NCI-H446 (cell line): ENCODE results near the gene UFD1.
A peak's percentile ranks its signal among the peaks of the same experiment; 100 is the strongest.
"Not testable (repeated sequence)": the region's sequence is repeated elsewhere in the genome, so short reads cannot be mapped to it uniquely, and the experiment has no call there.

Experiments used
- DNase-seq, 2 experiments: peaks; one replicate each; lab custom pipeline; 2025; lab: John Stamatoyannopoulos, UW

UFD1 gene

GRCh38 chr22:19448739-19449421 is 30.1 kb downstream of the UFD1 start:
- no peak for DNase-seq

- peak; percentile 62 to 83 for DNase-seq
Observed at GRCh38 chr22:19448076-19448607, 30.9 kb downstream of the UFD1 start.

DNA sequence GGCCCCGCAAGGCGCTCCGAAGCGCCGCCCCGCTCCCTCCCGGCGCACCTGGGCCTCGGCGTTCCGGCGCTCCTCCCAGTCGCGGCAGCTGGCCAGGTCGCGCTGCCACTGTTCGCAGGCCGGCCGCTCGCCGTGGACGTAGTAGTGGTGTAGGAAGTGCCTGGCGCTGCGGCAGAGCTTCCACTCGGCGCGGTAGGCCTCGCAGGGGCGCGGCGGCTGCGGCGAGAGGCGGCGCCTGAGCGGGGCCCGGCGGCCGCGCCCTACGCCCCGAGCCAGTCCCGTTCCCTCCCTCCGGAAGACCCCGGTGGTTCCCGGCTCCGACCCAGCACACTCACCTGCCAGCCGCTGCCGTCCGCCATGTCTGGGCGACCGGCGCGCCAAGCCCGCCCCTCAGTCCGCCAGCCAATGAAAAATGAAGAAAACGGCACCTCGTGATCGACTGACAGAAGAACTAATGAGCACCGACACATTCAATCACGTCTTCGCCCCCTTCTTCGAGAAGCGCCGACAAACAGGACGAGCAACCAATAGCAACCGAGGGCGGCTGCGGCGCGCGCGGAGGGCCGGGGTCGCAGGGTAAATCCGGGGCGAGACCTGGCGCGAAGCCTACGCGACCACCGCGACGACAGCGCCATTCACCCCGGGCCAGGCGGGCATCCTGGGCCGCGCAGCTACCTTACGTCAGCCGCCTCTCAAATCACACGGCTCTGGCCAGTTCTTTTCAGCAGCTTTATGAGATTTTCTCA is 31.5 kb downstream of the UFD1 start, which contains the start of gene C22orf39:
C22orf39 (minus strand) TSS at position 382 of the 746 bp plus-strand sequence; CDS start at position 359, 23 bp downstream.
- peak; percentile 87 to 96 for DNase-seq

DNA sequence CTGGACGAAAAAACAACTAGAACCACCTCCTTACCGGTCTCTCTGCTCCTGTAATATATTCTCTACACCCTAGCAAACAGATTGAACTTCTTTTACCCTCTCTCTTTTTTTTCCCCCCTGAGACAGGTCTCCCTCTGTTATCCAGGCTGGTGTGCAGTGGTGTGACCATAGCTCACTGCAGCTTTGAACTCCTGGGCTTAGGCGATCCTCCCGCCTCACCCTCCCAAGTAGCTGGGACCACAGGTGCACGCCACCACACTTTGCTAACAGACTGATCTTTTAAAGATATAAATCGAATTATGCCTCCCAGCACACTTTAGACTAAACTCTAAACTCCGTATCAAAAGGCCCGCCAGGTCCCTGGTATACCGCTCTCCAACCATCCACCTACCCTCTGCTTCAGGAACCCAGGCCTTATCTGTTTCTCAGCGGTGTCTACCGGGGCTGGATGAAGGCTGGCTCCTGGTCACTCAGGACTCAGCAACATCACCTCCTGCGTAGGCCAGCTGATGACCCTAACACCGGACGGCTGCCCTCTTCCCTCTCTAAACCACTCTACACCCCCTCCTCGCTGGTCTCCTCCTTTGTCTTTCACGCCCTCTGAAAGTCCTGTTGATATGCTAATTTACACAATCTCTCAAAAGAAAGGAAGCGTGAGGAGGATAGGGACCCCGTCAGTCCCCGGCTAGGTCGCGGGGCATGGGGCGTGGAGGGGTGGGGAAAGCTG is 32.2 kb downstream of the UFD1 start:
- no peak for DNase-seq

DNA sequence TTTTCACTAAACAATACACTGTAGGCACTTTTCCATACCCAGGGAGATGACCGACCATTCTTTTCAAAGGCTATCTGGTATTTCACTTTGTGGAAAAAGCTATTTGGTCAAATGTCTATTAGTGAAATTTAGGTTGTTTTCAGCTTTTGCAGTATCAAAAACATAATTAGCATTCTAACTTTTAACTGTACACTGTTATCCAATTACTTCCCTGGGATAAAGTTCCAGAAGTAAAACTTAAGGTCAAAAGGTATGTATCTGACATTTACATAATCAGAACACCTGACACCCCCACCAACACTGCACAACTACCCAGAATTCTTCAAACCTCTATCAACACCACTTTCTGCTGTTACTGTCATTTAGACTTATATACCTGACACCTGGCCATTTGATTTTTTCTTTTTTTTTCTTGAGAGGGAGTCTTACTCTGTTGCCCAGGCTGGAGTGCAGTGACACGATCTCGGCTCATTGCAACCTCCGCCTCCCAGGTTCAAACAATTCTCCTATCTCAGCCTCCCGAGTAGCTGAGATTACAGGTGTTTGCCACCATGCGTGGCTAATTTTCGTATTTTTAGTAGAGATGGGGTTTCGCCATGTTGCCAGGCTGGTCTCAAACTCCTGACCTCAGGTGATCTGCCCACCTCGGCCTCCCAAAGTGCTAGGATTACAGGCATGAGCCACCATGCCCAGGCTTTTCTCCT is 33.6 kb downstream of the UFD1 start:
- DNase-seq, result not testable (repeated sequence)

DNA sequence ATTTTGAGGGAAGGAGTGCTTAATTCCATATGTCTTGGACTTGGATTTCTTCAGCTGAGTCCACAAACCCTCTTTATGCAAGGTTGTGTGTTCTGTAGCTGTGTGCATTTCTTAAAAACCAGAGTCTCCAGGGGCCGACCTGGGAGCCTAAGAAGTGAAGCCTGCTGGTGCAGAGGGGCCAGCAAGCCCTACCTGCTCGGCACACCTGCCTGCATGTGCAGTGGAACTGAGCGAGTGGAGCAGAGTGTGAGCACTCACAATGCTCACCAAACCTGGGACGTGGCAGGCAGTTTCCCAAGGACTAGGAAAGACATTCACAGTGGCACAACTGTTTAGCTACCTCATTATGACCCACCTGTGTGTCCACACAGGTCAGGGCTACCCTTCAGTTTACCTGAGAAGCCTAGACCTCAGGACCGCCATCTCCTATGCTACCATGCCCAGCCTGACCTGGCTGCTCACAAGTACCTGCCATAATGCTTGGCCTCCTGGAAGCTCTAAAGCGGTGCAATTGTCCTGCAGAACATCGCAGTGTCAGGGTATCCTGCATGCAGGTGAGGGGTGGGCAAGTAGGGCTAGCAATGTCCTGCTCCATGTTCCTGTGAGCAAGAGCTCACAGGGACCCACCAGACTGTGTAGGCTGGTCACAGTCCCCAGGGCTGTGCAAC is 35.3 kb downstream of the UFD1 start:
- no peak for DNase-seq

GRCh38 chr22:19442166-19442565 is 36.8 kb downstream of the UFD1 start:
- DNase-seq, result no peak

DNA sequence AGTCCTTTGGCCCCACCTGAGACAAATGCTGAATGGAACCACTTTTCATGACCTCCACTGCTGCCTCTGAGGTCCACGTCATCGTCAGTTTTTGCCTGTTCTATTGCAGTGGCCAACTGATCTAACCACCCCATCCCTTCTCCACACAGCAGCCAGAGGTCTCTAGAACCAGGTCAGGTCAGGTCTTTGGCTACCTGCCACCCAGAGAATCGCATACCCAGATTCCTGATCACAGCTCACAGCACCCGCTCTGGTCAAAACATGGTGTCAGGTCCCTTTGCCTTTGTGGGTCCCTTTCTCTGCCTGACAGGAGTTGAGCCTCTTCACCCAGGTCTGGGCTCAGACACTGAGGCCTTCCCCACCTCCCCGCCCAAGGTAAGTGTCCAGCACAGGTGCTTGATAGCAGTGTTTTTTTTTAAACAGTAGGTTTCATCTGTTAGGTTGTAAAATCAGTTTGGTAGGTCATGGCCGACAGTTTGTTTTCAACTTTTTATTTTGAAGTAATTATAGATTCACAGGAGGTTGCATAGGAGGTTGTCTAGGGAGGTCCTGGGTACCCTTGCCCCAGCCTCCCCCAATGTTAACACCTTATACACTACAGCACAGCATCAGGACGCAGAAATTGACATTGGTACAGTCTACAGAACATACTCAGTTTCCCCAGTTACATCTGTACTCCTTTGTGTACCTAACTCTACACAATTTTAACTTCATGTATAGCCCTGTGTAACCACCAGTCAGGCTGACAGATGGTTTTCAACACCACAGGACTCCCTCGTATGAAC is 38.4 kb downstream of the UFD1 start:
- DNase-seq, result no peak

- DNase-seq, result peak in 1 of 2 experiments; percentile 49
Observed at GRCh38 chr22:19438298-19438697, 40.7 kb downstream of the UFD1 start.

DNA sequence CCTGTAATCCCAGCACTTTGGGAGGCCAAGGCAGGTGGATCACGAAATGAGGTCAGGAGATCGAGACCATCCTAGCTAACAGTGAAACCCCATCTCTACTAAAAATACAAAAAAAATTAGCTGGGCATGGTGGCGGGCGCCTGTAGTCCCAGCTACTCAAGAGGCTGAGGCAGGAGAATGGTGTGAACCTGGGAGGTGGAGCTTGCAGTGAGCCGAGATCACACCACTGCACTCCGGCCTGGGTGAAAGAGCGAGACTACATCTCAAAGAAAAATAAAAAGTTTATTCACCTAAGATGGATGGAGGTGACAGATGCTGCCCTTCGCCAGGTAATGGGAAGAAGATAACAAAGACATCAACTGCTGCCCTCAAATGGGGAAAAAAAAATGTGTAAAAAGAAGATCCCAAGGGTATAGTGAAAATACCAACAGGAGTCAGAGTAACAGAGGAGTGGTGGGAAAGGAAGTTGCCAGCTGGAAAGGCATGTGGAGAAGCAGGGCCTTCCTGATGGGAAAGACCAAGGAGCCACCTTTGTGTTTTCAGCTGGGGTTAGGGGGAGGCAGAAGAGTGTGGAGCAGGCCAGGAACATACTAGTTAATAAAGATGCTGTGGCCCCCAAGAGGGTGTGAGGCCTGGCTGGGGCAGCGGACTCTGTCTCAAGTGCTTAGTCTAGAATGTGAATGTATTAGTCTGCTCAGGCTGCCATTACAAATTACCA is 42.4 kb downstream of the UFD1 start:
- DNase-seq, result not testable (repeated sequence)

DNA sequence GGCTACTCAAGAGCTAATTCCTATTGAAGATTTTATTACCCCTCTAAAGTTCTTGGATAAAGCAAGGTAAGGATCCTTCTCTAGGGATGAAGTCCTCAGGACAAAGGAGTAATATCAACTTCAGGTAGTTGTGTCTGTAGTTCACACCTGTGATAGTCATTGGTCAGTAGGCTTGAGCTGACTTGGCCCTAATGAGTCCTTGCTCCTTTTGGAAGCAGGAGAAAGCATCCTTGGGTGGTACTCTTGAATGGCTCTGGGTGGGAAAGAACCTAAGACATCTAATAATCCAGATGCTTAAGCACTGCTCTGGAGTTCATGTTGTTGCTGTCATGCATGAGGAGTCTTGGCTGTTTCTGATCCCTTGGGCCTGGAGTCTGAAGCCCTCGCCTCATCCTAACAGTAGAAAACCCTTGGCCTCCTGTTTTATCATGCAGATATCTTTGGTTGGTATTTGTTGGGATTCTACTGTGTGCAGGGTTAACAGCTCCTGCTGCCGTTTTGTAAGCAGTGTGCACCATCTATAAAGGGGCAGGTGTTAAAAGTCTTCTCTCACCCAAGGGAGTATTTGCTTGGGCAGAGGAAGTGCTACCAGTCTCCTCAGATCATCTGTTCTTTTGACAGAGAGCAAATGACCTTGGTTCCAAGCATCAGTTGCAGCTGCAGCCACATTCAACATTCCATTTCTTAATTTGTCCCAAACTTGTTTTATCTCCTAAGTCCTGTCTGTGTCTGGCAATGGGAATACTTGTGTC is 44.0 kb downstream of the UFD1 start:
- DNase-seq, result no peak

DNA sequence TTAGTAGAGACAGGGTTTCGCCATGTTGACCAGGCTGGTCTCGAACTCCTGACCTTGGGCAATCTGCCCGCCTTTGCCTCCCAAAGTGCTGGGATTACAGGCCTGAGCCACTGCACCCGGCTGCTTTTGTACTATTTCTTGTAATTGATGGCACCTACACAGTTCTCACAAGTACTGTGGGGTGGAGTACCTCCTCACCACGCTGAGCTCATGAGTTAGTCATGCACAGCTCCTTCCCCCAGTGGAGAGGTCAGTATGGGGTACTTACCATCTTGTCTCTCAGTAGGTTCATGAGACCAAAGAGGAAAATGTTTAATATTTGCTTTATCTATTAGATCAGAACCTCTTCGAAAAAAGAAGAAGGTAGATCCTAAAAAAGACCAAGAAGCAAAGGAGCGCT is 44.6 kb downstream of the UFD1 start:
- no peak for DNase-seq

DNA sequence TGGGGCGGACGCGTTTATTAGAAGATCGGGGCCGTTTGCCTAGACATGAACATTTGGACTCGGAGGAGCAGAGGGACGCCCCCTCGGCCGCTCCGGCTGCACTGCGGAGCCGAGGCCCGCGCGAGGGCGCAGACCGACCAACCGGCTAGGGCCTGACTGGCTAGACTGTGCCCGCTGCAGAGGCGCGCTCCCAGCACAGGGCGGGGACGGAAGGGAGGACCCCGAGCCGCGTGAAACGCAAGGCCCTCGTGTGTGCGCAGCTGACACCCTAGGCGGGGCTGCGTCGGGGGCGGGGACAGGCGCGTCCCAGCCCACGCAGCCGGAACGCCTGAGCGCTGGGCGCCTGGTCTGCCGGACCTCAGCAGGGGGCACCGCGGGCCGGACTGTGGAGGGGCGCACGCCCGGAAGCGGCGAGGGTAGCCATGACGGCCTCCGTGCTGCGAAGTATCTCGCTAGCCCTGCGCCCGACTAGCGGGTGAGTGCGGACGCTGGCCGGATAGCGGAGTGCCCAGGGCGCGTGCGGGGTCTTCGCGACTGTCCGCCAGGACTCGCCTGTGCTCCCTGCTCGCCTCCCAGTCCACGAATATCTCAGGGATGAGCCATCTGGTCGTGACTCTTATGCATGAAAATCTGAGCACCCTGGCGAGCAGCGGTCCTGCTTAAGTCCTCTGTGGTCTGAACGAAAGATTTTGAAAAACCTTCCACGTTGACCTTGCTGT is 46.7 kb downstream of the UFD1 start, which contains the start of gene MRPL40:
MRPL40 (plus strand) TSS at position 413 of the 719 bp plus-strand sequence; CDS start at position 423, 10 bp downstream.
- DNase-seq, result peak; percentile 80 to 97

- peak; percentile 62 to 90 for DNase-seq
Observed at GRCh38 chr22:19431649-19432132, 47.3 kb downstream of the UFD1 start, which contains the start of gene HIRA. Gene HIRA, minus strand, starts transcription at chr22:19431733. Its CDS starts 257 bp downstream, at chr22:19431476.

DNA sequence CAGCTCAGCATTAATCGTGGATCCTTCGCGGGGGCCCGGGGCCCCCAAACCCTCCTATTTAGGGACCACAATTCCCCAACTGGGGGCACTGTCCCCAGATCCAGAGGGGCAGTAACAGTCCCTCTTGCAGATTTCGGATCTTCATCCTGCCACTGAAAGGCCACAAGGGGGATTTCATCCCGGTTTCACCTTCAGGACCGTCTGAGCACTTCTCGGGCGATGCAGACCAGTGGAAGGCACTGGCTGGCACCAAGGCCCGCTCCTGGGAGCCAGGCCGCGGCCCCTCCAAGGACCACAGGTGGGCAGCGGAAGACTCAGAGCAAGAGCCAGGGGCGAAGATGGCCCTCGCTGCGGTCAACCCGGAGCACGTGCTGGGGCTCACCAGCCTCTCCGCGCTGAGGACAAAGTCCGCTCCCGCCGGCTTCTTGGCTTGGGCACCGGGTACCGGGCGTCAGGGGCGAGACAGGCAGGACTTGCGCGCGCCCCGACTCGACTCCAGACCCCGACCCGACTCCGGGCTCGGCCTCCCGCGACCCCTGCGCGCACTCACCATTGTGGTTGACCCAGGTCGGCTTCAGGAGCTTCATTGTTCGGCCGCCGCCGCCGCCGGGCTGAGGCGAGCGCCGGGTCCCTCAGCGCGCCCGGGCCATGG is 48.0 kb downstream of the UFD1 start:
- peak; percentile 8 to 15 for DNase-seq

DNA sequence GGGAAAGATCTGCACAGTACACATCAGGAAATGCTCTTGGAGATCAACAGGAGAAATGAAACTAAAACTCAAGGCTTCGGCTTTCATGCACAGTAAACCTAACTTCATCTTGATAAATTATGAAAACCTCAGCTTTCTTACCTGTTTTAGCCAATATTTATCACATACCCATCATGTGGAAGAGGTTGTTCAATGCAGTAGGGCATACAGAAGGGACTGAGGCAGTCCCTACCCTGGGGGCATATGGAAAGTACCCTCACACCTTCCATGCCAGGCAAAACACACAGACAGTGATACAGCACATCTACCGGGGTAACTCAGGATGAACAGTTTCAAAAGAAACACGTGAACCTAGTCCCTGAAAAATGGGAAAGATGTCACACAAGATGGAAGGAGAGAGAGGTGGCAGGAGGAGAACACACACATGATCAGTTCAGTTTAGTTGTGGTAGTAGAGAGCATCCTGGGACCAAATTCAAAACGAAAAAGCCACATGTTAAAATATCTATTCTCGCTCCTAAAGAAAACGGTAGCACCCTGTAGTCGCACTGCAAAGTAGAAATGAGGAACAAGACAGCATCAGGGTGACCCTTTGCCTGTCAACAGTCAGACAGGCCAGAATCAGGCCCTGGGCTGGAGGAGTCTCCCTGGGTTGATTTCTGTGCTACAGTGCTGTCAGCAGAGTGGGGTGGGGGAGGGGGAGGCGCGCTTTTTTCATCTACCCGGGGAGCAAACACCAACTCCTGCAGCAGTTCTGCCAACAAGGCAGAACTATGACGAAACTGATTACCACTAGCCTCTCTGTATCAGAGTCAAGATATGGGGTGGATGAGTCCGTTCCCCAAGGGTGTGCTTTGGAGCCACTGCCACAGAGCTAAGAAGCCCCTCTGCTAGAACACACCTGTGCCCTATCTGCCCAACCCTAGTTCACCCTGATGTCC is 48.8 kb downstream of the UFD1 start:
- peak in 1 of 2 experiments; percentile 35 for DNase-seq
